Loucy (cell line): ENCODE data around the gene VGF.
"Not testable (repeated sequence)": the region's sequence is repeated elsewhere in the genome, so short reads cannot be mapped to it uniquely, and the experiment has no call there.

Experiments
- H2AFZ ChIP-seq: fragments of 200-600 bp; sonication (generic); 2 replicates; pipeline ENCODE4 v1.6.0; 2016; ENCODE audit warnings: antibody characterized with exemption, mild to moderate bottlenecking, low read length, moderate library complexity
- H3F3A ChIP-seq: fragments of 200-600 bp; 2 replicates; pipeline ENCODE4 v1.6.0; 2016; ENCODE audit warnings: antibody characterized with exemption, low read depth, mild to moderate bottlenecking
- H3K27me3 ChIP-seq: fragments of 200-600 bp; sonication (generic); 2 replicates; pipeline ENCODE4 v1.6.1; 2014; ENCODE audit warnings: low read length, mild to moderate bottlenecking; ENCODE audit not compliant: insufficient read depth, poor library complexity, severe bottlenecking
- H3K36me3 ChIP-seq: fragments of 200-600 bp; sonication (generic); 2 replicates; pipeline ENCODE4 v1.6.1; 2016; ENCODE audit warnings: low read length; ENCODE audit not compliant: insufficient read depth
- H3K4me1 ChIP-seq: fragments of 200-600 bp; sonication (generic); 2 replicates; pipeline ENCODE4 v1.5.1; 2014; ENCODE audit warnings: low read length, mild to moderate bottlenecking; ENCODE audit not compliant: insufficient read depth, poor library complexity, severe bottlenecking
- H3K4me2 ChIP-seq: fragments of 200-600 bp; sonication (generic); 2 replicates; pipeline ENCODE4 v1.6.0; 2014; ENCODE audit warnings: antibody characterized with exemption, low read length, low read depth, mild to moderate bottlenecking; ENCODE audit not compliant: poor library complexity, severe bottlenecking
- H3K4me3 ChIP-seq: fragments of 200-600 bp; sonication (generic); 2 replicates; pipeline ENCODE4 v1.5.1; 2014; ENCODE audit warnings: low read length, mild to moderate bottlenecking, mixed read lengths; ENCODE audit not compliant: poor library complexity, severe bottlenecking
- H3K79me2 ChIP-seq: fragments of 200-600 bp; sonication (generic); 2 replicates; pipeline ENCODE4 v1.6.1; 2014; ENCODE audit warnings: low read length; ENCODE audit not compliant: insufficient read depth
- H3K9ac ChIP-seq: fragments of 200-600 bp; sonication (generic); 2 replicates; pipeline ENCODE4 v1.6.0; 2014; ENCODE audit warnings: mild to moderate bottlenecking, low read depth, low read length, moderate library complexity; ENCODE audit not compliant: poor library complexity, severe bottlenecking
- H3K9me2 ChIP-seq: fragments of 200-600 bp; sonication (generic); replicated peaks from 2 replicates; pipeline ENCODE4 v1.6.1; 2016; ENCODE audit warnings: low read depth, low read length, mixed read lengths
- H3K9me3 ChIP-seq: fragments of 200-600 bp; sonication (generic); 2 replicates; pipeline ENCODE4 v1.6.1; 2014; ENCODE audit warnings: mild to moderate bottlenecking, antibody characterized with exemption, low read length, low read depth; ENCODE audit not compliant: insufficient read depth
- H4K20me1 ChIP-seq: fragments of 200-600 bp; sonication (generic); 2 replicates; pipeline ENCODE4 v1.6.0; 2014; ENCODE audit warnings: antibody characterized with exemption, low read length, mild to moderate bottlenecking; ENCODE audit not compliant: insufficient read depth, poor library complexity, severe bottlenecking
- EZH2phosphoT487 ChIP-seq: fragments of 200-600 bp; IDR thresholded peaks from 2 replicates; pipeline ENCODE4 v1.6.1; 2018; ENCODE audit warnings: antibody characterized with exemption, mild to moderate bottlenecking, moderate library complexity, borderline replicate concordance
- TF ChIP-seq, protein P1 (sequence below): fragments of 200-600 bp; sonication (generic); conservative IDR thresholded peaks from 2 replicates; pipeline ENCODE4 v1.5.1; 2014; ENCODE audit warnings: mild to moderate bottlenecking, antibody characterized with exemption, low read length

VGF gene

DNA sequence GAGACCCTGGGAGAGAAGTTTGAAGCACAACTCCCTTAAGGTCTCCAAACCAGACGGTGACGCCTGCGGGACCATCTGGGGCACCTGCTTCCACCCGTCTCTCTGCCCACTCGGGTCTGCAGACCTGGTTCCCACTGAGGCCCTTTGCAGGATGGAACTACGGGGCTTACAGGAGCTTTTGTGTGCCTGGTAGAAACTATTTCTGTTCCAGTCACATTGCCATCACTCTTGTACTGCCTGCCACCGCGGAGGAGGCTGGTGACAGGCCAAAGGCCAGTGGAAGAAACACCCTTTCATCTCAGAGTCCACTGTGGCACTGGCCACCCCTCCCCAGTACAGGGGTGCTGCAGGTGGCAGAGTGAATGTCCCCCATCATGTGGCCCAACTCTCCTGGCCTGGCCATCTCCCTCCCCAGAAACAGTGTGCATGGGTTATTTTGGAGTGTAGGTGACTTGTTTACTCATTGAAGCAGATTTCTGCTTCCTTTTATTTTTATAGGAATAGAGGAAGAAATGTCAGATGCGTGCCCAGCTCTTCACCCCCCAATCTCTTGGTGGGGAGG is 27.6 kb downstream of the VGF start:
- TF ChIP-seq EZH2phosphoT487: no peak
- no peaks in the 10 kb centered on the region for H3K9me2 ChIP-seq
- peak overlapping the region; percentile 74 for H3K4me3 ChIP-seq
- no peaks in the 10 kb centered on the region for H3K79me2 ChIP-seq
- peak overlapping the region; percentile 64 for H3K9ac ChIP-seq
- H3F3A ChIP-seq: no peaks in the 10 kb centered on the region; the same call in 1 of the 2 replicates
- H4K20me1 ChIP-seq: no peaks in the 10 kb centered on the region
- no peaks in the 10 kb centered on the region for H3K36me3 ChIP-seq
- H3K27me3 ChIP-seq: no peaks in the 10 kb centered on the region
- no peaks in the 10 kb centered on the region for H3K9me3 ChIP-seq
- peaks cover 44% of the 10 kb centered on the region for H3K4me1 ChIP-seq
- H2AFZ ChIP-seq: peak overlapping the region; percentile 94
- H3K4me2 ChIP-seq: peak overlapping the region; percentile 66

DNA sequence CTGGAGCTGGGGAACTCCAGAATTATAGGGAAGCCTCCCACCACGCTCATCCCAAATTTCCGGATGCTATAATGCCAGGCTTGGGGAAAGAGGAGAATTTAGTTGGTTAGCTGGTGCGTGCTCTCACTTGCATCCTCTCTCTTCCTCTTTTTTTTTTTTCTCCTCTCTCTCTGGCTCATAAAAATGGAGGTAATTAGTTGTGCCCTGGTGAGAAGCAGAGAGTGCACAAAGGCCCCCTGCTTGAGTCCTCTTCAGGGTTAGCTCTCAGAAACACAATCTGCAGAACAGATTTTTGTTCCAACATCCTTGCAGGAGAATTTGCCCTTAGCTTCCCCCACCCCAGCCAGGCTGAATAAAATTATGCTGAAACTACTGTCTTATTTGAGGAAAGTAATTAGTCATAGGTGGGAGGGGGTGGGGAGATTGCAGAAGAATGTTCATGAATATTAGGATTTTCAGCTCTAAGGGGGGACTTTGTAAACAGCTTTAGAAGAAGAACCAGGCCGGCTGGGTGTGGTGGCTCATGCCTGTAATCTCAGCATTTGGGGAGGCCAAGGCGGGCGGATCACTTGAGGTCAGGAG is 30.9 kb downstream of the VGF start:
- no peaks in the 10 kb centered on the region for H3K36me3 ChIP-seq

DNA sequence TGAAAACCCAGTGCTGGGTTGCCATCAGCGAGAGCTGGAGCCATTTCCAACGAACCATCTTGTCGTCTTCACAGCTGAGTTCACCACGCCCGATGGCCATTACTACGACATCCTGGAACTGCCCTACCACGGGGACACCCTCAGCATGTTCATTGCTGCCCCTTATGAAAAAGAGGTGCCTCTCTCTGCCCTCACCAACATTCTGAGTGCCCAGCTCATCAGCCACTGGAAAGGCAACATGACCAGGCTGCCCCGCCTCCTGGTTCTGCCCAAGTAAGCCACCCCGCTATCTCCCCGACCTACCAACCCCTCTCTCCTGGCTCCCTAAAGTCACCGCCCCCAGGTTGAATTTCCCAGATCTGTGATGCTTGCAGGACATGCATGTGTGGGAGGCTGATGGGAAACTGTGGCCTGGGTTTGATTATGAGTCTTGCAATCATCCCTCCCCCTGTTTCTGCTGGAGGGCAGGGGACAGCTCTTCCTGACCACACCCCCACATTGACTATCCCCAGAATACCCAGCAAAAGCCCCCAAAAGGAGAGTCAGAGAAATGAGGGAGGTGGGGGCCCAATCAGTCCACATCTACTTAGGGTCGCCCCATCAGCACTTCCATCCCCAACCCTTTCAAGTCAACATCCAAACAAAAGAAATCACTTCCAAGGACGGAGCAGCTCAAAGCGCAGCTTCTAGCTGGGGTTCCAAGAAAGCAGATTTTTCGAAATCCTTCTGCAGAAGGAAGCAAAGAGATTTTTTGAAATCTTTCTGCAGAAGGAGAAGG is 31.6 kb downstream of the VGF start:
- Histone ChIP-seq H3K4me3 (no peak overlapping the region), H3K9me3 (no peaks in the 10 kb centered on the region), H2AFZ (no peak overlapping the region), H3K9me2 (no peaks in the 10 kb centered on the region), H3K36me3 (no peaks in the 10 kb centered on the region), H3K4me2 (no peak overlapping the region), H3K79me2 (no peaks in the 10 kb centered on the region), H3F3A (no peaks in the 10 kb centered on the region; the same call in 1 of the 2 replicates), H3K27me3 (no peaks in the 10 kb centered on the region), H4K20me1 (no peaks in the 10 kb centered on the region), H3K4me1 (peaks cover 17% of the 10 kb centered on the region), H3K9ac (no peak overlapping the region)
- TF ChIP-seq, protein P1, sequence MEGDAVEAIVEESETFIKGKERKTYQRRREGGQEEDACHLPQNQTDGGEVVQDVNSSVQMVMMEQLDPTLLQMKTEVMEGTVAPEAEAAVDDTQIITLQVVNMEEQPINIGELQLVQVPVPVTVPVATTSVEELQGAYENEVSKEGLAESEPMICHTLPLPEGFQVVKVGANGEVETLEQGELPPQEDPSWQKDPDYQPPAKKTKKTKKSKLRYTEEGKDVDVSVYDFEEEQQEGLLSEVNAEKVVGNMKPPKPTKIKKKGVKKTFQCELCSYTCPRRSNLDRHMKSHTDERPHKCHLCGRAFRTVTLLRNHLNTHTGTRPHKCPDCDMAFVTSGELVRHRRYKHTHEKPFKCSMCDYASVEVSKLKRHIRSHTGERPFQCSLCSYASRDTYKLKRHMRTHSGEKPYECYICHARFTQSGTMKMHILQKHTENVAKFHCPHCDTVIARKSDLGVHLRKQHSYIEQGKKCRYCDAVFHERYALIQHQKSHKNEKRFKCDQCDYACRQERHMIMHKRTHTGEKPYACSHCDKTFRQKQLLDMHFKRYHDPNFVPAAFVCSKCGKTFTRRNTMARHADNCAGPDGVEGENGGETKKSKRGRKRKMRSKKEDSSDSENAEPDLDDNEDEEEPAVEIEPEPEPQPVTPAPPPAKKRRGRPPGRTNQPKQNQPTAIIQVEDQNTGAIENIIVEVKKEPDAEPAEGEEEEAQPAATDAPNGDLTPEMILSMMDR: no peak

More for the DNA sequence above, 30.9 kb downstream of the VGF start:
- Histone ChIP-seq H2AFZ (no peak overlapping the region), H3K27me3 (no peaks in the 10 kb centered on the region), H3K4me2 (no peak overlapping the region), H4K20me1 (no peaks in the 10 kb centered on the region), H3K79me2 (no peaks in the 10 kb centered on the region), H3K9me2 (no peaks in the 10 kb centered on the region), H3F3A (no peaks in the 10 kb centered on the region; the same call in 1 of the 2 replicates), H3K9ac (no peak overlapping the region), H3K4me3 (no peak overlapping the region), H3K9me3 (no peaks in the 10 kb centered on the region), H3K4me1 (peaks cover 22% of the 10 kb centered on the region)
- no peak for TF ChIP-seq EZH2phosphoT487
- TF ChIP-seq, protein P1: no peak

DNA sequence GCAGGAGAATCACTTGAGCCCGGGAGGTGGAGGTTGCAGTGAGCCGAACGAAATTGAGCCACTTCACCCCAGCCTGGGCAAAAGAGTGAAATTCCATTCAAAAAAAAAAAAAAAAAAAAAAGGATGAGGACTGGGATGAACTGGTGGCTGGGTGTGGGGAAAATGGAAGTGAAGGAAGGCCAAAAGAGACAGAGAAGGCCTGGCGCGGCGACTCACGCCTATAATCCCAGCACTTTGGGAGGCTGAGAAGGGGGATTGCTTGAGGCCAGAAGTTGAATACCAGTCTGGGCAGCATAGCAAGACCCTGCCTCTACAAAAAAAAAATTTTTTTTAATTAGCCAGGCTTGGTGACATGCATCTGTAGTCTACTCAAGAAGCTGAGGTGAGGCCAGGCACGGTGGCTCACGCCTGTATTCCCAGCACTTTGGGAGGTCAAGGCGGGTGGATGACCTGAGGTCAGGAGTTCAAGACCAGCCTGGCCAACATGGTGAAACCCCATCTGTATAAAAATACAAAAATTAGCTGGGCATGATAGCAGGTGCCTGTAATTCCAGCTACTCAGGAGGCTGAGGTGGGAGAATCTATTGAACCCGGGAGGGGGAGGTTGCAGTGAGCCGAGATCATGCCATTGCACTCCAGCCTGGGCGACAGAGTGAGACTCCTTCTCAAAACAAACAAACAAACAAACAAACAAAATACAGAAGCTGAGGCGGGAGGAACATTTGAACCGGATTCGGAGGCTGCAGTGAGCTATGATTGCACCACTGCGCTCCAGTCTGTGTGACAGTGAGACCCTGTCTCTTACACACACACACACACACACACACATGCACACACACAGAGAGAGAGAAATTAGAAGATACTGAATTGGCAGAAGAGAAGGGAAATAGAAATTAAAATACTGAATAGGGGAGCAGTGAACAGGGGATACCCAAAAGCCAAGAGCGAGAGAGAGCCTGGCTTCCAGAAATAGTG is 32.5 kb downstream of the VGF start:
- H3K36me3 ChIP-seq, H3F3A ChIP-seq, H2AFZ ChIP-seq, H3K9ac ChIP-seq, H3K27me3 ChIP-seq, H4K20me1 ChIP-seq, H3K79me2 ChIP-seq, H3K9me2 ChIP-seq, H3K9me3 ChIP-seq, H3K4me3 ChIP-seq, H3K4me2 ChIP-seq: not testable (repeated sequence)
- H3K4me1 ChIP-seq: peaks cover 19% of the 10 kb centered on the region
